ENCODE results near the gene TFF2. TPM values are rescaled to one million over a fixed set of nuclear protein-coding genes. Genes with fewer than 3 reads are reported as not detected.

Gene TFF2
- total RNA-seq, 1 donor from 2014 or later, result not detected

- DNase-seq (ENCODE audit: low read depth in 2 of 2), result no peak
Observed at GRCh38 chr21:42305707-42306147, 45.1 kb downstream of the TFF2 start.

GRCh38 chr21:42304556-42305454 is 46.0 kb downstream of the TFF2 start:
- no peak for DNase-seq (ENCODE audit: low read depth in 2 of 2)

- DNase-seq (ENCODE audit: low read depth in 2 of 2), result no peak
Observed at GRCh38 chr21:42303443-42303842, 47.4 kb downstream of the TFF2 start.

GRCh38 chr21:42302794-42303193 is 48.0 kb downstream of the TFF2 start:
- no peak for DNase-seq (ENCODE audit: low read depth in 2 of 2)

- DNase-seq (ENCODE audit: low read depth in 2 of 2), result no peak
Observed at GRCh38 chr21:42302076-42302650, 48.6 kb downstream of the TFF2 start.

GRCh38 chr21:42301371-42302075 is 49.3 kb downstream of the TFF2 start:
- DNase-seq (ENCODE audit: low read depth in 2 of 2), result peak; percentile 40 to 95

GRCh38 chr21:42300956-42301355 is 49.8 kb downstream of the TFF2 start:
- no peak for DNase-seq (ENCODE audit: low read depth in 2 of 2)

GRCh38 chr21:42300045-42300583 is 50.7 kb downstream of the TFF2 start:
- DNase-seq (ENCODE audit: low read depth in 2 of 2), result no peak

GRCh38 chr21:42299324-42300044 is 51.3 kb downstream of the TFF2 start:
- DNase-seq (ENCODE audit: low read depth in 2 of 2), result no peak

- DNase-seq (ENCODE audit: low read depth in 2 of 2), result peak in 1 of 2 donors; percentile 75
Observed at GRCh38 chr21:42298657-42299056, 52.1 kb downstream of the TFF2 start.

GRCh38 chr21:42298237-42298636 is 52.6 kb downstream of the TFF2 start:
- no peak for DNase-seq (ENCODE audit: low read depth in 2 of 2)

GRCh38 chr21:42297377-42297776 is 53.4 kb downstream of the TFF2 start:
- no peak for DNase-seq (ENCODE audit: low read depth in 2 of 2)

GRCh38 chr21:42296501-42296900 is 54.3 kb downstream of the TFF2 start:
- DNase-seq (ENCODE audit: low read depth in 2 of 2), result no peak

Other genes starting within 250 kb of the TFF2 start
- gene ABCG1, start 131.9 kb downstream of the TFF2 start, total RNA-seq, result 76.9 and 156 TPM in 2 replicates
- 138 and 1,055 TPM in 2 replicates for gene TFF3, start 35.6 kb downstream of the TFF2 start, total RNA-seq
- not detected in 2 replicates for gene TFF1, start 15.5 kb upstream of the TFF2 start, total RNA-seq
- not detected in 2 replicates for gene TMPRSS3, start 45.1 kb upstream of the TFF2 start, total RNA-seq
- not detected in 2 replicates for gene UBASH3A, start 52.9 kb upstream of the TFF2 start, total RNA-seq
- gene RSPH1, start 145.2 kb upstream of the TFF2 start, total RNA-seq, result not detected in 2 replicates
- 8.3 and 13.3 TPM in 2 replicates for gene SLC37A1, start 162.9 kb upstream of the TFF2 start, total RNA-seq